ENCODE results near the gene ZNF536. TPM values are rescaled to one million over a fixed set of nuclear protein-coding genes. Genes with fewer than 3 reads are reported as not detected.

The ZNF536 gene
- total RNA-seq, 1 experiment from 2014 or later = not detected

- Histone ChIP-seq H3K9me3 (ENCODE audit: insufficient read depth, low read depth) (no peaks in the 10 kb centered on the region), H3K4me1 (replicated peaks; ENCODE audit: insufficient read depth) (no peaks in the 10 kb centered on the region), H3K4me3 (no peak overlapping the region), H3K27me3 (ENCODE audit: insufficient read depth, low read depth) (peaks cover 19% of the 10 kb centered on the region; the same call in 1 of the 2 replicates), H3K36me3 (ENCODE audit: low read depth) (no peaks in the 10 kb centered on the region), H3K9me2 (ENCODE audit: insufficient read depth) (no peaks in the 10 kb centered on the region), H4K20me1 (ENCODE audit: insufficient read depth) (no peaks in the 10 kb centered on the region), H2AFZ (no peak overlapping the region), H3K79me2 (ENCODE audit: low read depth) (no peaks in the 10 kb centered on the region), H3F3A (ENCODE audit: insufficient read depth, low read depth) (no peaks in the 10 kb centered on the region), H3K4me2 (no peak overlapping the region), H3K27ac (no peak overlapping the region)
- no peak for DNase-seq
- ChIA-PET POLR2A (ENCODE audit: unreplicated experiment) (no interaction called here), CTCF (no interaction called here)
- BruUV-seq (replicated peaks) = no TSS peak
- intact Hi-C loops (cut with micrococcal nuclease; ENCODE audit: unreplicated experiment) = no loop called here
- TF ChIP-seq CTCF (conservative IDR thresholded peaks at IDR 0.05) (no peak), EZH2 (IDR thresholded peaks at IDR 0.05; ENCODE audit: low read depth) (no peak)
Observed at GRCh38 chr19:30602661-30603350, 230.6 kb downstream of the ZNF536 start.

DNA sequence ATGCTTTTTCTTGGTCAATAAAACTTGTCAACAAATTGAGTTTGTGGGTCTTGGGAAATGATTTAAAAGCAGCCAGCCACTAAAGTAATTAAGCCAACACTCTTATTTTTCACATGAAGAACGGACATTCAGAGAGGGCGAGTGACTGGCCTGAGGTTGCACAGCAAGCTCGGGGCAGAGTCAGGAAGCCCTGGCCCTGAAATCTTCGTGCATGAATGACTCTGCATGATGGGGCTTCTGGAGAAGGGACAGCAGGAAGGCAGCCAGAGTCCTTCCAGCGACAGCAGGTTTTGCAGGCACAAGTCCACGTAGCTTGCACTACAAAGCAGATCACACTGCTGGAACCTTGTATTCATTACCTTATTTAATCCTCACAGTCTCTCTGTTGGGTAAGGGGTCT, 232.5 kb downstream of the ZNF536 start:
- Histone ChIP-seq H3K4me3 (no peak overlapping the region), H3K9me3 (ENCODE audit: insufficient read depth, low read depth) (no peaks in the 10 kb centered on the region), H3F3A (ENCODE audit: insufficient read depth, low read depth) (no peaks in the 10 kb centered on the region), H3K4me2 (no peak overlapping the region), H3K27ac (no peak overlapping the region), H3K4me1 (replicated peaks; ENCODE audit: insufficient read depth) (no peaks in the 10 kb centered on the region), H3K27me3 (ENCODE audit: insufficient read depth, low read depth) (peaks cover 18% of the 10 kb centered on the region; the same call in 1 of the 2 replicates), H2AFZ (no peak overlapping the region), H3K9me2 (ENCODE audit: insufficient read depth) (no peaks in the 10 kb centered on the region), H3K79me2 (ENCODE audit: low read depth) (no peaks in the 10 kb centered on the region), H3K36me3 (ENCODE audit: low read depth) (no peaks in the 10 kb centered on the region), H4K20me1 (ENCODE audit: insufficient read depth) (no peaks in the 10 kb centered on the region)
- no peak for DNase-seq
- TF ChIP-seq EZH2 (IDR thresholded peaks at IDR 0.05; ENCODE audit: low read depth) (no peak), CTCF (conservative IDR thresholded peaks at IDR 0.05) (no peak)
- CTCF ChIA-PET = no interaction called here
- POLR2A ChIA-PET (ENCODE audit: unreplicated experiment) = no interaction called here
- intact Hi-C loops (cut with micrococcal nuclease; ENCODE audit: unreplicated experiment) = no loop called here
- no TSS peak for BruUV-seq (replicated peaks)

GRCh38 chr19:30605333-30605732, 233.1 kb downstream of the ZNF536 start:
- Histone ChIP-seq H3K4me2 (no peak overlapping the region), H3K36me3 (ENCODE audit: low read depth) (no peaks in the 10 kb centered on the region), H2AFZ (no peak overlapping the region), H3K4me3 (no peak overlapping the region), H3F3A (ENCODE audit: insufficient read depth, low read depth) (no peaks in the 10 kb centered on the region), H3K79me2 (ENCODE audit: low read depth) (no peaks in the 10 kb centered on the region), H3K27me3 (ENCODE audit: insufficient read depth, low read depth) (peaks cover 13% of the 10 kb centered on the region; the same call in 1 of the 2 replicates), H4K20me1 (ENCODE audit: insufficient read depth) (no peaks in the 10 kb centered on the region), H3K9me2 (ENCODE audit: insufficient read depth) (no peaks in the 10 kb centered on the region), H3K27ac (no peak overlapping the region), H3K4me1 (replicated peaks; ENCODE audit: insufficient read depth) (no peaks in the 10 kb centered on the region), H3K9me3 (ENCODE audit: insufficient read depth, low read depth) (no peaks in the 10 kb centered on the region)
- ChIA-PET POLR2A (ENCODE audit: unreplicated experiment) (no interaction called here), CTCF (no interaction called here)
- no TSS peak for BruUV-seq (replicated peaks)
- no peak for TF ChIP-seq EZH2 (IDR thresholded peaks at IDR 0.05; ENCODE audit: low read depth)
- TF ChIP-seq CTCF (conservative IDR thresholded peaks at IDR 0.05) = no peak
- intact Hi-C loops (cut with micrococcal nuclease; ENCODE audit: unreplicated experiment) = no loop called here
- DNase-seq = no peak
